HG02759 (cell line): ENCODE data around the gene ZNF526.

Source experiments
- ATAC-seq: cut with Tn5 transposase; IDR thresholded peaks from one replicate; pipeline ENCODE4 v1.9.1; 2021; ENCODE audit warnings: mild to moderate bottlenecking, moderate library complexity; ENCODE audit not compliant: unreplicated experiment

ZNF526 gene

GRCh38 chr19:42246143-42246921 lies 26.2 kb downstream of the ZNF526 start:
- ATAC-seq, result no peak

DNA sequence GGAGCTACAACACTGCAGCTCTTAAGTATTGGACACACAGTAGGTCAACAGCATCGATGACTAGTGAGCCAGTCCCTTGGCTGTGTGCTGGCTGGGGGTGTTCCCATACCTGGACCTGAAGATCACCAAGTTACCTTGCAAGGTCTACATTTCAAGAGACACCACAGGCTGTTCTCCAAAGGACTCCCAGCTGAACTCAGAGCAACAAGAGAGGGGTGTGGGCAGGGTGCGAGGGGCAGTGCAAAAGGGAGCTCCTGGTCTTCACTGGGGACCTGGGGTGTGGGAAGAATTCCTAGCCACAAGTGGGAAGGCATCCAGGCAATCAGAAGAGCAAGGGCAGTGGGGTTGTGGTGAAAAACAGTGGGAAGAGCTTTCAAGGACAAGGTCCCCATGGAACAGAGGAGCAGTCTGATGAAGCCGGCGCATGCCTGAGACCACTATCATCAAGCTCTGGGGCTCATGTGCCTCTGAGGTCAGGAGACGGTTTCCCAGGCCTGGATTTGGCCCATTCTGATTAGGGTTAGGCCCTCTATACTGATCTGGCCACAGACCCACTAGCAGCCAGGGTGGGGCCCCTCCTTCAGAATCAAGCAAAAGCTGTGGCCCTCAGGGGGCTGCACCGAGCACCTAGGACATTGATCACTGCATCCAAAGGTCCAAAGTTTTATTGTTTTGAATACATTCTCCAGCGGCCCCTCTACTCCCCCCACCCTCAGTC lies 27.0 kb downstream of the ZNF526 start:
- ATAC-seq, result no peak

- ATAC-seq, result no peak
These were observed 27.6 kb downstream of the ZNF526 start for GRCh38 chr19:42247640-42248199.

- no peak for ATAC-seq
These were observed 28.4 kb downstream of the ZNF526 start for GRCh38 chr19:42248270-42249148.

DNA sequence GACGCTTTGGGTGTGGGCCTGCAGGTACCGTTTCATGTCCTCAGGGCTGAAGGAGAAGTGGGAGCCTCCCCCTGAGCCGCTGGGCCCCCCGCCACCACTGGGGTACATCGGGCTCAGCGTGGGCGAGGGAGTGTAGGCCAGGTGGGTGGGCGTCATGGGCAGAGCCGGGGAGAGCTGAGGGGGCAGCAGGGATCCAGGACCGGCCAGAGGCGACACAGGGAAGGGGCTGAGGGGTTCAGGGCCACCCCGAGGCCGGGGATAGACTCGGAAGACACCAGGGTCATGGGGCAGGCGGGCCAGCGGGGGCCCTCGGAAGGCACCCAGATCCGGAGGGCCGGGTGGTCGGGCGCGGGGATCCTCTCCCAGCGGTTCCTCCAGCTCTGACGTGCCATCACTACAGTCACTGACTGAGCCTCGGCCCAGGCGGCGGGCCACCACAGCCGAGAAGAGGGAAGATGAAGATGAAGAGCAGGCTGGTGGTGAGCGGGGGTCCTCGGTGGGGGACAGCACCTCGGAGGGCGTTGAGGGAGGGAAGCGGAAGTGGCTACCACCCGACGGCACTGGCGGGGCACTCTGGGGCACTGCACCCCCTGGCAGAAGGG lies 29.1 kb downstream of the ZNF526 start:
- ATAC-seq, result no peak

DNA sequence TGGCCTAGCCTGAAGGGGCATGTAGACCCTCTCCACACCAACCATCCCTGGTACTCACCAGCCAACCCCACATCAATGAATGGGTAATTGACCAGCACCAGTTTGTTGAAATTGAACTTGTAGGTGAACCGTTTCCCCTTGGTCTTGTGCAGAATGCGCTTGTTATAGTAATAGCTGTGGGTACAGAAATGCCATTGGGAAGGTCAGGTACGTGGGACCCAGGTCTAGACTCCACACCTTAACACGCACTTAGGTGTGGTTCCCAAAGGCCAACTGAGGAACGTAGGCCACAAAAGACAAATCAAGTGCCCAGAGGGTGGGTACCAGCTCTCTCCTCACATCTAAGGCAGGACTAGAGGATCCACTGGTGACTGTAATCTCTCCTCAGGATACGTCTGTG lies 29.7 kb downstream of the ZNF526 start:
- no peak for ATAC-seq

DNA sequence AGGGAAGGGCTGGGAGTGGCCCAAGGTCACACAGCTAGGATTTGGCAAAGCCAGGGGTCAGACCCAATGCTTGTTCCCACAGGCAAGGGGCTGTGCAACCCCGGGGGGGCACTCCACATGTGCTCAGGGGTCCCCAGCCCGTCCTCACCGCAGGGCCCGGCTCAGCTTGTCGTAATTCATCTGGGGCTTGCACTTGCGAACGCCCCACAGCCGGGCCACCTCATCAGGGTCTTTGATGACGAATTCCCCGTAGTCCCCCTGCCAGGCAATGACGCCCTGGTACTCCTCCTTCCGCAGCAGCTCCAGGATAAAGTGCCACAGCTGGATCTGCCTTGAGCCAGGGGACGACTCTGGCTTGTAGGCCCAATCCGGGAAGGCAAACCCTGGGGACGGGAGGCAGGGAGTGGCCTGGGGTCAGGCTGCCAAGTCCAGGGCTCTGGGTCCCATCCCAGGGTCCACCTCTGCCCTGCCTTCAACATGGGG lies 30.1 kb downstream of the ZNF526 start:
- no peak for ATAC-seq

DNA sequence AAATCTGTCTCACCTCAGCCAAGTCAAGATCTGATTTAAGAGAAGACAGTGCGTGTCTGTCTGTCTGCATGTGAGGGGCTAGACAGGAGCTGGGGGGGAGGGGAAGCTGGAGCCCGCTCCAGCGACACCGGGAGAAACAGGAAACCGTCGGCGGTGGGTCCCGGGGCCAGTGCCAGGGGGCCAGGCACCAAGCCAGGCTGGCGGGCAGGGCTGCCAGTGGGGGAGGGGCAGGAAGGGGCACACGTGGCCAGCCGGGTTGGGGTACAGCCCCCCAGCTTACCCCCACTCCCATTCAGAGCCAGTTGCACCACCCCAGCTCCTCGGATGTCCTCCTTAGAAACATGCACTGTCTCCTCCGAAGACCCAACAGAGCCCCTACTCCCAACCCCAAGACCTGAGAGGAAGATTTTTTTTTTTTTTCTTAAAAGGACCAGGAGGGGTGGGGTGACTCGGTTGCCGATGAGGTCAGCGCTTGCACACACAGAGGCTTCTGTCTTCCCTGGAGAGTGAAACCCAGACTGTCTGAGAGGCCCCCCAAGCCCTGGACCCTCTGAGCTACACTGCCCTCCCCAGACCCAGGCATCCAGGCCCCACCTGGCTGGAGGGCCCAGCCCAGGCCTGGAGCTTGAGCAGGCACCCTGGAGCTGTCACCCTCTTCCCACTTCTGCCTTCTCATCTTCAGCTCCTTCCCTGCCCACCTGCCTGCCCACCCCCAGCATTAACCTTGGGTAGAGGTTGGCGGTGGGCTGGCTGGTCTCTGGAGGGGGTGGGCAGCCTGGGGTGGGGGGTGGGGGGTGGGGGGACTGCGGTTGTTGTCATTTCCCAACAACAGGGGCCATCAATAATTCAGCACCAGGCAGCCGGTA lies 30.8 kb downstream of the ZNF526 start:
- no peak for ATAC-seq

- ATAC-seq, result no peak
These were observed 31.7 kb downstream of the ZNF526 start for GRCh38 chr19:42251572-42252358.

- no peak for ATAC-seq
These were observed 32.5 kb downstream of the ZNF526 start for GRCh38 chr19:42252365-42253244.

- peak; percentile 24 for ATAC-seq
These were observed 33.4 kb downstream of the ZNF526 start for GRCh38 chr19:42253245-42254088.

DNA sequence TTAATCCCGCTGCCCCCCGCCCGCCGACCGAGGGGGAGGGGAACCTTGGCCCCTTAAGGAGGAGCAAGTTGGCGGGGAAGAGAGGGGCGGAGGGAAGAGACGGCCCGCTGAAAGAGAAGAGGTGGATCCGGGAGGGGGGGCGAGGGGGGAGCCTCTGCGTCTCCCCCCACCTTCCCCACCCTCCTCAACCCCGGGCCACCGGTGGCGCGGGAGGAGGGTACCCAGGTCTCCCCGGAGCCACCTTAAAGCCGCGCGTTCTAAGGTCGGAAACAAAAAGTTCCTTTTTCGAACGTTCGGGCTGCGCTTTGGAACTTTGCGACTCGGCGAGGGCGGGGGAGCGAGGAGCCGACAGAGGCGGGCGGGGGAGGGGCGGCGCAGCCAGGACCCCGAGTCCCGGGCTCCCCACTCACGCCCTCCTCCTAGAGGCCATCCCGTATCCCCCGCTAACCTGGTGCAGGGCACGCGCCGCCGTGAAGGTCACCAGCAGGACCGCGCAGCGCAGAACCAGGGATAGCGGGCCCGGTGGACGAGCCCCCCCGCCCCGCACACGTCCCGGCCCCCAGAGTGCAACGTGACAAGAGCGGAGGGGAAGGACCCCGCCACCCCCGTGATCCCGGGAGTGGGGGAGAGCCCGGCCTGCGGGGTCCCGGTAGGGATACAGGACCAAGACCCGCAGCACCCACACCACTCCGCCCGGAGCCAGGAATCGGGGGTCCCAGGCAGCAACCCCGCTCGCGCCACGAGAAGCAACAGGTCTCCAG lies 34.2 kb downstream of the ZNF526 start:
- ATAC-seq, result peak; percentile 33

GRCh38 chr19:42254850-42255765 lies 35.0 kb downstream of the ZNF526 start, which contains the start of gene ERF:
TSS of gene ERF (minus strand) at chr19:42255128. CDS start at chr19:42254999, 129 bp downstream.
- ATAC-seq, result peak; percentile 71

- no peak for ATAC-seq
These were observed 35.9 kb downstream of the ZNF526 start for GRCh38 chr19:42255766-42256745.
